Measurements from ENCODE around the gene S100A12. TPM values are rescaled to one million over a fixed set of nuclear protein-coding genes. Genes with fewer than 3 reads are reported as not detected.

Gene S100A12
- total RNA-seq, 1 experiment from 2014 or later, result not detected

GRCh38 chr1:153350321-153350957, 25.0 kb downstream of the S100A12 start:
- Histone ChIP-seq H3K79me1 (ENCODE audit: insufficient read depth, low read depth, low read length, poor library complexity, severe bottlenecking) (no peaks in the 10 kb centered on the region), H2BK20ac (ENCODE audit: low read depth, low read length, poor library complexity, severe bottlenecking) (no peak overlapping the region), H3K23ac (ENCODE audit: insufficient read length, low read depth, low read length) (no peak overlapping the region), H4K5ac (ENCODE audit: insufficient read length, low read depth, low read length) (no peak overlapping the region), H2BK120ac (ENCODE audit: low read depth, low read length, poor library complexity, severe bottlenecking) (no peak overlapping the region), H3K27me3 (ENCODE audit: insufficient read depth, low read length) (no peaks in the 10 kb centered on the region), H3K23me2 (ENCODE audit: insufficient read length, low read depth, low read length, poor library complexity, severe bottlenecking) (no peaks in the 10 kb centered on the region), H2BK5ac (ENCODE audit: insufficient read length, low read length) (no peak overlapping the region), H4K91ac (ENCODE audit: insufficient read length, low read depth, low read length) (no peak overlapping the region), H3K9ac (ENCODE audit: extremely low read depth, insufficient read length, low read length) (no peak overlapping the region), H3K4me2 (ENCODE audit: insufficient read depth, insufficient read length, low read length) (no peak overlapping the region), H3K56ac (ENCODE audit: insufficient read length, low read depth, low read length) (no peak overlapping the region), H3K9me3 (ENCODE audit: control insufficient read depth, low read depth, low read length) (no peaks in the 10 kb centered on the region), H3K4me1 (ENCODE audit: insufficient read depth, low read length) (no peaks in the 10 kb centered on the region), H3K27ac (ENCODE audit: insufficient read length, low read depth, low read length) (no peak overlapping the region), H3K79me2 (ENCODE audit: insufficient read depth, low read length) (no peaks in the 10 kb centered on the region), H3K14ac (ENCODE audit: insufficient read depth, low read length) (no peak overlapping the region), H2BK12ac (ENCODE audit: insufficient read length, low read depth, low read length) (no peak overlapping the region), H4K8ac (replicated peaks; ENCODE audit: insufficient read length, low read depth, low read length) (no peak overlapping the region), H3K4ac (ENCODE audit: low read depth, low read length) (no peak overlapping the region), H3T11ph (ENCODE audit: low read length) (no peak overlapping the region), H2AFZ (ENCODE audit: low read length) (no peak overlapping the region), H3K18ac (ENCODE audit: insufficient read length, low read depth, low read length) (no peak overlapping the region), H2BK15ac (ENCODE audit: low read depth, low read length) (no peak overlapping the region), H2AK5ac (ENCODE audit: insufficient read length, low read length) (no peak overlapping the region), H4K20me1 (ENCODE audit: control insufficient read depth, insufficient read depth, insufficient read length) (no peaks in the 10 kb centered on the region)
- Mint-ChIP-seq H3K27ac (no peak overlapping the region), H3K36me3 (ENCODE audit: insufficient read depth in 1 of 3, low read depth in 3 of 3) (no peaks in the 10 kb centered on the region; a peak in 1 of 7 replicates), H3K27me3 (ENCODE audit: low read depth) (peaks cover 26% of the 10 kb centered on the region), H3K4me3 (no peak overlapping the region), H3K9me3 (no peaks in the 10 kb centered on the region), H3K4me1 (no peaks in the 10 kb centered on the region)
- WGBS (ENCODE audit: extremely low coverage, insufficient read length, low lambda C conversion rate), result no CpG with 5 or more reads among the region's 1 CpG
- TF ChIP-seq CTCF (conservative IDR thresholded peaks at IDR 0.05), result no peak
- DNase-seq, result no peak

All from H9 (cell line).